AG04450 (cell line): ENCODE results near the gene BMPER. TPM values are rescaled to one million over a fixed set of nuclear protein-coding genes. Genes with fewer than 3 reads are reported as not detected.

Experiments used
- CTCF ChIA-PET: fragments of 300-600, 350-600 bp; formaldehyde crosslinking; extraction: SDS; loops from one replicate; lab custom pipeline; 2022; ENCODE audit warnings: antibody characterized with exemption, inconsistent platforms; lab: Charles Lee
- POLR2A ChIA-PET: fragments of 350-600 bp; formaldehyde crosslinking; extraction: SDS; loops from one replicate; lab custom pipeline; 2021; ENCODE audit warnings: antibody characterized with exemption, inconsistent platforms; lab: Yijun Ruan, JAX
- DNase-seq: peaks from one replicate; pipeline ENCODE4 v3.0.0-alpha.2; 2011; ENCODE audit warnings: low read depth, low spot score
- H3K27ac ChIP-seq: one replicate; pipeline ENCODE4 v1.5.1; 2012; ENCODE audit warnings: low read depth, low read length, control low read depth
- H3K27me3 ChIP-seq: one replicate; pipeline ENCODE4 v1.6.0; 2012; ENCODE audit warnings: low read length; ENCODE audit not compliant: control insufficient read depth, insufficient read depth
- H3K4me3 ChIP-seq: 2 replicates; pipeline ENCODE4 v1.5.1; 2011; ENCODE audit warnings: mild to moderate bottlenecking, low read depth, low read length, control low read depth
- H3K9me3 ChIP-seq: 2 replicates; pipeline ENCODE4 v1.5.1; 2012; ENCODE audit warnings: low read length; ENCODE audit not compliant: control insufficient read depth, insufficient read depth
- polyA plus RNA-seq: library from polyadenylated mRNA; depleted of rRNA; stranded (reverse); fragments of >200 nt; gene quantifications from 2 replicates; pipeline ENCODE4 v1.2.3, GENCODE V29; 2011
- TF ChIP-seq, protein P1 (sequence below): IDR thresholded peaks from 2 replicates; pipeline ENCODE4 v1.5.1; 2011; ENCODE audit warnings: low read depth, low read length, control low read depth, inconsistent platforms

BMPER gene
- polyA plus RNA-seq, 1 experiment = 1.1 TPM

DNA sequence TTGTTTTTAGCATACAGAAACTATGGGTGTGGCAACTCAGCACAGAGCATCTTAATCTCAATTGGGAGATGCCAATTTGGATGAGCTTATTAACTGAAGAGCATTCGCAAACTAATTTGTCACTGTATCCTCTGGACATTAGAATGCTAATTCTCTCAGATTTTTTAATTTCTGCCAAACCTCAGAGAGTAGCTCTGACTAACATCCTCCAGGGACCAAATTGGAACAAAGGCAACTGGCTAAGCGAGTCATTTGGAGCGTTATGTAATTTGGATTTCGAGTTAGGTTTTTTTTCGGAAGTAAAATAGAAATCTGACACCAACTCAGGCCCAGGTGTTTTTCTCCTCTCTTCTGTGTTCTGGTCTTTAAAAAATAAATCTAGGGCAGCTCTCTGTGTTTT lies 201.9 kb downstream of the BMPER start:
- Histone ChIP-seq H3K27ac (no peak overlapping the region), H3K4me3 (no peak overlapping the region), H3K9me3 (no peaks in the 10 kb centered on the region), H3K27me3 (no peaks in the 10 kb centered on the region)
- POLR2A ChIA-PET = no interaction called here
- CTCF ChIA-PET = no interaction called here
- DNase-seq = no peak
- TF ChIP-seq, protein P1, sequence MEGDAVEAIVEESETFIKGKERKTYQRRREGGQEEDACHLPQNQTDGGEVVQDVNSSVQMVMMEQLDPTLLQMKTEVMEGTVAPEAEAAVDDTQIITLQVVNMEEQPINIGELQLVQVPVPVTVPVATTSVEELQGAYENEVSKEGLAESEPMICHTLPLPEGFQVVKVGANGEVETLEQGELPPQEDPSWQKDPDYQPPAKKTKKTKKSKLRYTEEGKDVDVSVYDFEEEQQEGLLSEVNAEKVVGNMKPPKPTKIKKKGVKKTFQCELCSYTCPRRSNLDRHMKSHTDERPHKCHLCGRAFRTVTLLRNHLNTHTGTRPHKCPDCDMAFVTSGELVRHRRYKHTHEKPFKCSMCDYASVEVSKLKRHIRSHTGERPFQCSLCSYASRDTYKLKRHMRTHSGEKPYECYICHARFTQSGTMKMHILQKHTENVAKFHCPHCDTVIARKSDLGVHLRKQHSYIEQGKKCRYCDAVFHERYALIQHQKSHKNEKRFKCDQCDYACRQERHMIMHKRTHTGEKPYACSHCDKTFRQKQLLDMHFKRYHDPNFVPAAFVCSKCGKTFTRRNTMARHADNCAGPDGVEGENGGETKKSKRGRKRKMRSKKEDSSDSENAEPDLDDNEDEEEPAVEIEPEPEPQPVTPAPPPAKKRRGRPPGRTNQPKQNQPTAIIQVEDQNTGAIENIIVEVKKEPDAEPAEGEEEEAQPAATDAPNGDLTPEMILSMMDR = no peak

DNA sequence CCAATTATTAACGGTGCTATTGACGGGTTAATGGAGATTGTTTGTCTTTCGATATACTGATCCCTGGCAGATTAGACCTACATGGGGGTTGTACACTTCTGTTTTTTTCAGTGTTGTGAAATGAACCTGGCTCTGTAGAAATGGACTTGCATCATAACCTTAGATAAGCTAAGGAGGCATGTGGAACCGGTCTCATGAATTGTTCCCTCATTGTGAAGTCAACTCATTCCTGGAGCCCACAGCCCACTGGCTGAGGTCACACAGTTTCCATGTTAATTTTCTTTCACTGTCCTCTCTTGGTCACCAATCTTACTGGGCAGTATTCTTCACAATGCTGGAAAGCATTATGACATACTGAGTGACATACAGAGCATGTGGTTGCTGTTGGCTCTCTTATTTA lies 202.8 kb downstream of the BMPER start:
- Histone ChIP-seq H3K9me3 (no peaks in the 10 kb centered on the region), H3K27me3 (no peaks in the 10 kb centered on the region), H3K4me3 (no peak overlapping the region), H3K27ac (no peak overlapping the region)
- ChIA-PET CTCF (interaction anchor here (1.2 kb wide), 1 partner anchor 26 kb away, joined by 3 read pairs; no protein-coding TSS in a partner anchor), POLR2A (no interaction called here)
- DNase-seq = no peak
- TF ChIP-seq, protein P1 = no peak

- DNase-seq = no peak
- H3K27ac ChIP-seq = no peak overlapping the region
- ChIA-PET POLR2A (no interaction called here), CTCF (interaction anchor here (1.8 kb wide), 1 partner anchor 24 kb away, joined by 5 read pairs; no protein-coding TSS in a partner anchor)
- TF ChIP-seq, protein P1 = no peak
- H3K9me3 ChIP-seq = no peaks in the 10 kb centered on the region
- H3K4me3 ChIP-seq = no peak overlapping the region
- no peaks in the 10 kb centered on the region for H3K27me3 ChIP-seq
Observed at GRCh38 chr7:34109936-34110780, 204.8 kb downstream of the BMPER start.

- Histone ChIP-seq H3K27ac (no peak overlapping the region), H3K27me3 (no peaks in the 10 kb centered on the region), H3K4me3 (no peak overlapping the region), H3K9me3 (no peaks in the 10 kb centered on the region)
- POLR2A ChIA-PET = no interaction called here
- TF ChIP-seq, protein P1 = no peak
- CTCF ChIA-PET = interaction anchor here (1.8 kb wide), 1 partner anchor 23 kb away, joined by 5 read pairs; no protein-coding TSS in a partner anchor
- no peak for DNase-seq
Observed at GRCh38 chr7:34111031-34111430, 205.7 kb downstream of the BMPER start.

GRCh38 chr7:34115503-34115902 lies 210.2 kb downstream of the BMPER start:
- no peak overlapping the region for H3K4me3 ChIP-seq
- H3K9me3 ChIP-seq = no peaks in the 10 kb centered on the region
- DNase-seq = no peak
- TF ChIP-seq, protein P1 = no peak
- H3K27ac ChIP-seq = no peak overlapping the region
- CTCF ChIA-PET = interaction anchor here (1.0 kb wide), 1 partner anchor 220 kb away, joined by 3 read pairs; no protein-coding TSS in a partner anchor
- no peaks in the 10 kb centered on the region for H3K27me3 ChIP-seq
- POLR2A ChIA-PET = no interaction called here
